HG02943 (cell line): ENCODE data around the gene TENT5A.

Experiments
- ATAC-seq: cut with Tn5 transposase; IDR thresholded peaks from one replicate; pipeline ENCODE4 v1.9.1; 2021; ENCODE audit warnings: mild to moderate bottlenecking, low read depth, moderate library complexity; ENCODE audit not compliant: unreplicated experiment

TENT5A gene

GRCh38 chr6:81720427-81720826 lies 32.1 kb downstream of the TENT5A start:
- no peak for ATAC-seq

DNA sequence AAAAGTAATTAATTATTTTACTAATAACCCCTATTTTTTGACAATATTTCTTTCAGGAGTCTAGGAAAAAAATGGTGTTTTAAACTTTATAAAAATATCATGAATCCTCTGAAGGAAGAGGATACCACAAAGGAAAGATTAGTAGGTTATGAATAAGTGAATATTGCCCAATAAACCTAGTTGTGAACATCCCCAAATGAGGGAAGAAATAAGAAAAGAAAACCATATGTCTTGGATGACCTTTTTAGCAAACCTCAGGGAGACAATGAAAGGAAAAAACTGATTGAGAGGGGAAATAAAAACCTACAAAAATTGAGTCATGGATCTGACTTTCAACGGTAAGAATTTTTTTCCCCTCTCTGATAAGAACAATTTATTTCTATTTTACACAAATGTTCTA lies 34.4 kb downstream of the TENT5A start:
- no peak for ATAC-seq

- ATAC-seq = no peak
Observed at GRCh38 chr6:81714684-81715083, 37.8 kb downstream of the TENT5A start.

- no peak for ATAC-seq
Observed at GRCh38 chr6:81713205-81713604, 39.3 kb downstream of the TENT5A start.

DNA sequence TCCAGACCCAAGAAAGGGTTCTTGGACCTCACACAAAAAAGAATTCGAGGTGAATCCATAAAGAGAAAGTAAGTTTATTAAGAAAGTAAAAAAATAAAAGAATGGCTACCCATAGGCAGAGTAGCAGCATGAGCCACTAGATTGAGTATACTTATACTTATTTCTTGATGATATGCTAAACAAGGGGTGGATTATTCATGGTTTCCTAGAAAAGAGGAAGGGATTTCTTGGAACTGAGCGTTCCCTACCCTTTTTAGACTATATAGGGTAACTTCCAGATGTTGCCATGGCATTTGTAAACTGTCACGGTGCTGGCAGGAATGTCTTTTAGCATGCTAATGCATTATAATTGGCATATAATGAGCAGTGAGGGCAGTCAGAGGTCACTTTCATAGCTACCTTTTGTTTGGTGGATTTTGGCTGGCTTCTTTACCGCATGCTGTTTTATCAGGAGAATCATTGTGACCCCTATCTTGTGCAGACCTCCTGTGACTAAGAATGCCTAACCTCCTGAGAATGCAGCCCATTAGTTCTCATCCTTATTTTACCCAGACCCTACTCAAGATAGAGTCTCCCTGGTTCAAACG lies 44.3 kb downstream of the TENT5A start:
- ATAC-seq = no peak

- no peak for ATAC-seq
Observed at GRCh38 chr6:81704700-81705099, 47.8 kb downstream of the TENT5A start.

GRCh38 chr6:81700414-81700813 lies 52.1 kb downstream of the TENT5A start:
- no peak for ATAC-seq

GRCh38 chr6:81697559-81697958 lies 54.9 kb downstream of the TENT5A start:
- no peak for ATAC-seq

- ATAC-seq = no peak
Observed at GRCh38 chr6:81696524-81696923, 56.0 kb downstream of the TENT5A start.
